Endometrium (tissue), 2 donors: Measurements from ENCODE around the gene SYTL4.

Experiments used
- FAIRE-seq: peaks from 2 replicates; lab custom pipeline; 2012; peaks lifted over from hg19 to GRCh38; lab: Jason Lieb, UNC
- donor health status: control.
- donor health status: control.

Gene SYTL4

DNA sequence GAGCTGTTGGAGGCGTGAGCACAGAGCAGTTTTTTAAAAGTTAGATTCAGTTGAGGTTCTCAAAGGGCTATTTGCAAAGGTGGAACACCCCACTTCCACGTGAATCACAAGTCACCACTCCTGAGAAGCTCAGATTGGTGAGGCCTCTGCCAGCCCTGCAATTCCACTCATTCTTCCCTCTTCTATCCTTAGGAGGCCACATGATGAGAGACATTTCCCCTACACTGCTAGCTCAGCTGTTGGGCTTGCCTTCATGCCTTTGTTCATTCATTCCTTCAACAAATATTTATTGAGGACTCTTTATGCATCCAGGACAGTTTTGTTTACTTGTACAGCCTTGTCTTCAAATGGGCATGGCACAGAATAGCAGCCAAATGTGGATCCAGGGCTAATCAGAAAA is 84.2 kb downstream of the SYTL4 start:
- FAIRE-seq = no peak

DNA sequence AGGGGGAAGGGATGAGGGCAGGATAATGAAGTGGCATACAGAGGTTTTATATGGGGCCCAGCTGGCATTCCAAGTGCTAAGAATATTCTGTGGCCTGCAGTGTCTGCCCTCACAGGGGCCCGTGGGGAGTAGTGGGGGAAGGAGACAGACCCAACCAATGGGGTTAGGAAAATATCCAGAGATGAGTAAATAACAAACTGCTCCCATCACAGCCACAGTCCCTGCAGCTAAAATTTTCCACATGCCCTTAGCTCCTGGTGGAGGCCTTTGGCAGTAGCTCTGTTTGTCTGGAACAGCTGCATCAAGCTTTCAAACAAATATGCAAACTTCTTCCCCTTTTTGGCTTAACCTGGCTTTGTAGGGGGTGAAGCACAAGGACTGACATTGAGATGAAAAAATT is 84.8 kb downstream of the SYTL4 start:
- peak; percentile 33 for FAIRE-seq

DNA sequence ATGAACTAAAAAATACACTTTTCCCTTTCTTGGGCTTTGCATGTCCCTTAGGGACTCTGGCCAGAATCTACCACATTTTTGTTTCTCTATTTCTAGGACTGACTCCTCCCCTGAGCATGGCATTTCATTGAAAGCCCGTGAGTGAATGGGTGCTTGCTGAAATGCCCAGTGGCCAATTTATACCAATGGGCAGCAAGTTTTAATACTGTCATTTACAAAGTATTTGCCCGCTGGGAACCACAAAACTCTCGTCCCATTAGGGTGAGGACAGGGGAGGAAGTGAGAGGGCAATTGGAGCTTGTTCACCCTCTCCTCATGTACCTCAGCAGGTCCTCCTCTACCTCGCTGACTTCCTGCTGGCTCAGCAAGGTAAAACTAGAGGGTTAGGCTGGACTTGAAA is 86.8 kb downstream of the SYTL4 start:
- no peak for FAIRE-seq

DNA sequence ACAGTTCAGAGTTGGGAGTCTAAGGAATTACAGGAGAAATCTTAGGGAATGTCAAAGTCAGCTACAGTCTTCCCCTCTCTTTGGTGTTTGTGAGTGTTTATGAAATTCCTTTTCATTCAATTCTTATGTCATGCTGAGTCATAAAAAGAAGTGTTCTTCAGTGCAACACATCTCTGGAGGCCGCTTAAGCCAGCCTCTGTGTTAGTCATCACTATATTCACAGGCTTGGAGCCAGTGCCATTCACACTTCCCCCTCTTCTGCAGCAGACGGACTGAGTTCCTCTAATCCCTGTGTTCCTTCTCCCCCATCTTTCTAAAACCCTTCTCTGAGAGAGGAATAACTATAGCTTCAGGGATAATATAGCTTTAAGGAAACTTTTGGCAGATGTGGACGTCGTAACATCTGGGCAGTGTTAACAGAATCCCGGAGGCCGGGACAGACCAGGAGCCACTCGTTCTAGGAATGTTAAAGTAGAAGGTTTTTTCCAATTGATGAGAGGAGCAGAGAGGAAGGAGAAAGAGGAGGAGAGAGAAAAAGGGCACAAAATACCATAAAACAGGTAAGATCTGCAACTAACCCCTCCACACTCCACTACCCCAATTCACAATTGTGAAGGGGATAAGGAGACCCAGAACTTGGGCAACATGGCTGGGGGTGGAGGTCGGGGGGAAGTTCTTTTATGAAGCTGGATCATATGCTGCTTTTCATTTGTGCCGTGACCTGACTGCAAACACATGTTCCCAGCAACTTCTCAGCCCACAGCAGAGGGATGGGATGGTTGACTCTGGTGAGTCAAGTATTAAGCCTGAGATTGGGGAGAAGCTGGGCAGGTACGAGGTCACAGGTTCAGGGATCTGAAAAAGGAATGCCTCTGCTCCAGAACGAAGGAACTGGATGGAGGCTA is 87.7 kb downstream of the SYTL4 start, which contains the start of gene SRPX2:
Gene SRPX2 (plus strand): TSS at position 244 of the 905 bp plus-strand sequence. CDS start 2,124 bp downstream, outside the sequence.
- no peak for FAIRE-seq

DNA sequence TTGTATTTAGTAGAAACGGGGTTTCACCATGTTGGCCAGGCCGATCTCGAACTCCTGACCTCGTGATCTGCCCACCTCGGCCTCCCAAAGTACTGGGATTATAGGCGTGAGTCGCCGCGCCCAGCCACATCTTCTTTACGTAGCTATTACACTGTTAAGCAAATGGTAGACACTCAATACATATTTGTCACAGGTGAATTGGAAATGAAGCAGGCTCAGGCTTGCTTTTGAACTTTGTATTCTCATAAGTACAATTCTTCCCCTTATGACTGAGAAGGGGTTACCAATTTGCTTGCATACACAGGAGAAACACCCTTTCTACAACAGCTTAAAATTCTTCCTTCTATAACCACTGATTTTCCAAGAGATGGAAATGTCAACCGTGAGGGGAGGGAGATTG is 88.7 kb downstream of the SYTL4 start:
- FAIRE-seq = no peak

DNA sequence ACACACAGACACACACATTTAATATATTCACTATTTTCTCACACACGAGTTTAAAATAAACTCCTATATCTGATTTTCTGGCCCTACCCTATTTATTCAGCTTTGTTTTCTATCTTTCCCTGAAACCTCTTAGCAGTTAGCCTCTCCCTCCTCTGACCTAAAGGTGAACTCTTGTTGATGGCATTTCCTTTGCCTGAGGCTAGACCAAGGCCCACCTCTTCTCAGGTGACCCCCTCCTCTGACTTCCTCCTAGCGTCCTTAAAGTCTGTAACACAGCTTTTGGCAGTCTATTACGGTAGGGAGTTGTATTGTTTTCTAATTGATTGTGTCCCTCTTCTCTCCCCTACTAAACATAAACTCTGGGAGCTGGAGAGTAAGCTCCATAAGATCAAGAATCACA is 89.6 kb downstream of the SYTL4 start:
- FAIRE-seq = no peak

DNA sequence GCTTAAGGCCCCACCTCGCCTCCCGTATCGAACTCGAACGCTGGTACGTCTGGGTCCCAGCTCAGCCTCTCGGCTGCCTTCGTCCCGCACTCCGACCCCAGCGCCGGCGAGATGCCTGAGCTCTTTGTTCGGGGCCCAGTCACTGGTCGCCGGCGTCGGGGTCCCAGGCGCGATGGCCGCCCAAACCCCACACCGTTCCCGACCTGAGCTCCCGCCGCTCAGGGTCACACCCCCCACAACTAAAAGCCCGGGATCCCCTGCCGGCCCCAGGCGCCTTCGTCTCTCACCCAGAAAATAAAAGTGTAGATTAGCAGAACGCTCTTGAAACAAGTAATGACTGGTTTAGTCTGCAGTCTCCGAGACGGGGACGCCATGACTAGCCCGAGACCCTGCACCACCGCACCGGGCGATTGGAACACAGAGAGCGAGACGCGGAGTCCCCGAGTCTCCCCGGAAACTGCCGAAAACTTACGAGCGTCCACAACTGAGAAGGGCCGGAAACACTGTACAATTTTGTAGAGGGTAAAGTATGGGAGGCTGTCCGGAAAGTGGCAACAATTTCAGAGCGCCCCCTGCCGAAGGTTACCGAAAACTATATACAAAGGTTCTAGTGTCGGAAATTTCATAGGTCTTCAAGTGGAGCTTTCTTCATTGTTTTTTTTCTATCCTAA is 95.5 kb downstream of the SYTL4 start, which contains the start of gene TSPAN6:
Gene TSPAN6 (minus strand): TSS at position 486 of the 671 bp plus-strand sequence. CDS start 112 bp downstream, at position 374.
- no peak for FAIRE-seq

DNA sequence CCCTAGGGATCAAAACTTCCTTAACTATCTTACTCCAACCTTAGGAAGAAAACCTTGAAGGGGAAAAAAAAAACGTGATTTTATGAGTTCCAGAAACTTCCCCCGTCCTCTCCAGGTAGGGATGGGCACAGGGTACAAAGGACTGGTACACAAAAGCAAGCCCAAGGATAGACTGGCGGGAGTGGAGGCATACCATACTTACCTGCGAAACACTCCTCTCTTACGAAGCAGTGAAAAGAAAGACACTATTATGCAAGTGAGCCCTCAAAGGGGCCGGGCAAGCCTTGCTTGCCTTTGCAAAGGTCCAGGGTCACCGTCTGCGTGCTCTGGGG is 96.0 kb downstream of the SYTL4 start:
- no peak for FAIRE-seq

DNA sequence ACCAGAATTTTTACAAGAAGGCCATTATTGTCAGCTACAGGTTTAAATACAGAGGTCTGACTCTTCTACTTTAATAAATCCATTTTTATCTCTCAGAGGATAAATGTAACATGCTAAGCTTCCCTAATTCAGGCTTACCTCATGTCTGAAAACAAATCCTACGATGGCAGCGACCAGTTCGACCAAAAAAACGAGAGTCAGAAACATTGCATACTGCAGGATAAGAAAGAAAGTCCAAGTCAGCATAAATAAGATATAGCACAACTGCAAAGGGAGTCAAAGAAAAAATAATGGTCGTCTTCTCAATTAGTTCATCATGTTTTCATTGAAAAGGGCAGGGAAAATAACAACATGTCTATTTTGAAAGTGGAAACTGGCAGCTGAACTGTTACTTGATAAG is 96.9 kb downstream of the SYTL4 start:
- no peak for FAIRE-seq

DNA sequence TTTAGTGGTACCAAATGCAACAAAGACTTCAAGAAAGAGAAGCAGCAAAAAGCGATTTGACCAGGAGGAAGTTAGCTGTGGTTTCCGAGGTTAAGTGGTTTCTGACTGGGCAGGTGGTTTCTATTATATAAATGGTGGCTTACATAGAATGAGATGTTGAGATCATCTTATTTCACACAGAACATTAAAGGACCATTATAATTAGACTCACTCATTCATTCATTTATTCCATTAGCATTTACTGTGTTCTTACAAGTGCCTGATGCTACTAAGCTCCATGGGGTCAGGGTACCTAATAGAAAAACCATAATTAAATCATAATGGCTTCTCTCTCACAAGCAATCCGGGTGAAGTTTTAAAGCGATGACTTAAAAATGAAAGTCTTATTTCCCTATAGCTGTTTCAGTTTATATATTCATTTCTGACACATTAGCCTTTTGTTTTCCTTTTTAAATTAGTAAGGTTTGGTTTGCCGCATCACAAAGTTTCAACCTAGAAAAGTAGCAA is 105.9 kb downstream of the SYTL4 start:
- FAIRE-seq = no peak
